PC-3 (cell line): Measurements from ENCODE around the gene ESYT2. TPM values are rescaled to one million over a fixed set of nuclear protein-coding genes. Genes with fewer than 3 reads are reported as not detected.
A peak's percentile ranks its signal among the peaks of the same experiment; 100 is the strongest.

ENCODE experiments used
- ATAC-seq: fragments of 200-7000 bp; cut with Tn5 transposase; 2 replicates; pipeline ENCODE4 v1.9.1; 2020; ENCODE audit warnings: mild to moderate bottlenecking, moderate library complexity
- BruUV-seq: library from RNA; stranded (reverse); fragments of 400-500 nt; replicated peaks from 2 replicates; lab custom pipeline; 2021; lab: Mats Ljungman, UMichigan
- CTCF ChIA-PET: fragments of 300-600 bp; sonication (Branson Sonifier 250); formaldehyde crosslinking; loops from one replicate; lab custom pipeline; 2022; ENCODE audit warnings: antibody characterized with exemption; lab: Charles Lee
- POLR2A ChIA-PET: fragments of 300-600 bp; sonication (Branson Sonifier 250); formaldehyde crosslinking; loops from one replicate; lab custom pipeline; 2022; ENCODE audit warnings: antibody characterized with exemption; ENCODE audit not compliant: unreplicated experiment; lab: Charles Lee
- DNase-seq: peaks from one replicate; pipeline ENCODE4 v3.0.0-alpha.2; 2015
- H2AFZ ChIP-seq: fragments of 300-600 bp; sonication (generic); 2 replicates; pipeline ENCODE4 v1.6.0; 2016; ENCODE audit warnings: antibody characterized with exemption, low read length
- H3F3A ChIP-seq: fragments of 300-600 bp; sonication (generic); one replicate; pipeline ENCODE4 v1.6.0; 2017; ENCODE audit warnings: antibody characterized with exemption, low read length, control low read depth, mild to moderate bottlenecking; ENCODE audit not compliant: unreplicated experiment
- H3K27ac ChIP-seq: fragments of 300-600 bp; sonication (generic); 2 replicates; pipeline ENCODE4 v1.5.1; 2016; ENCODE audit warnings: mild to moderate bottlenecking, low read length
- H3K27me3 ChIP-seq: fragments of 300-600 bp; sonication (generic); 2 replicates; pipeline ENCODE4 v1.6.1; 2016; ENCODE audit warnings: low read length, mixed read lengths
- H3K36me3 ChIP-seq: fragments of 300-600 bp; sonication (generic); 2 replicates; pipeline ENCODE4 v1.6.1; 2016; ENCODE audit warnings: low read depth, mixed run types, low read length, mixed read lengths
- H3K4me1 ChIP-seq: fragments of 300-600 bp; sonication (generic); 2 replicates; pipeline ENCODE4 v1.5.1; 2016; ENCODE audit warnings: low read length; ENCODE audit not compliant: insufficient read depth
- H3K4me2 ChIP-seq: fragments of 300-600 bp; sonication (generic); 2 replicates; pipeline ENCODE4 v1.6.0; 2016; ENCODE audit warnings: low read length
- H3K4me3 ChIP-seq: fragments of 300-600 bp; sonication (generic); 2 replicates; pipeline ENCODE4 v1.5.1; 2016; ENCODE audit warnings: mild to moderate bottlenecking, low read length, mixed read lengths
- H3K79me2 ChIP-seq: fragments of 300-600 bp; sonication (generic); 2 replicates; pipeline ENCODE4 v1.6.1; 2017; ENCODE audit warnings: low read length, mixed read lengths
- H3K9ac ChIP-seq: fragments of 300-600 bp; sonication (generic); 2 replicates; pipeline ENCODE4 v1.6.0; 2016; ENCODE audit warnings: mild to moderate bottlenecking, low read length
- H3K9me2 ChIP-seq: fragments of 300-600 bp; sonication (generic); replicated peaks from 2 replicates; pipeline ENCODE4 v1.6.1; 2016; ENCODE audit warnings: mixed run types, low read length, mixed read lengths
- H3K9me3 ChIP-seq: fragments of 300-600 bp; sonication (generic); 2 replicates; pipeline ENCODE4 v1.6.1; 2016; ENCODE audit warnings: low read length, mixed read lengths
- H4K20me1 ChIP-seq: fragments of 300-600 bp; sonication (generic); 2 replicates; pipeline ENCODE4 v1.6.1; 2016; ENCODE audit warnings: low read length, mixed read lengths
- EZH2 ChIP-seq: fragments of 300-600 bp; sonication (generic); IDR thresholded peaks from one replicate; pipeline ENCODE4 v1.6.1; 2017; ENCODE audit warnings: antibody characterized with exemption, mild to moderate bottlenecking, low read length; ENCODE audit not compliant: unreplicated experiment
- EZH2phosphoT487 ChIP-seq: fragments of 300-600 bp; sonication (generic); IDR thresholded peaks from 2 replicates; pipeline ENCODE4 v1.6.1; 2018; ENCODE audit warnings: mild to moderate bottlenecking, antibody characterized with exemption, low read length, borderline replicate concordance
- intact Hi-C: fragments of 100-400 bp; cut with micrococcal nuclease; formaldehyde crosslinking; loops from 2 replicates; pipeline ENCODE4 v1.9.0; 2023
- total RNA-seq: library from RNA; depleted of rRNA; stranded (reverse); fragments of >200 nt; gene quantifications from 2 replicates; pipeline ENCODE4 v1.2.3, GENCODE V29; 2014
- TF ChIP-seq, protein P1 (sequence below): fragments of 300-600 bp; sonication (generic); conservative IDR thresholded peaks from 2 replicates; pipeline ENCODE4 v1.5.1; 2017; ENCODE audit warnings: antibody characterized with exemption, low read depth, mild to moderate bottlenecking, low read length

Gene ESYT2
- total RNA-seq, 1 experiment from 2014 or later: 76.1 TPM

DNA sequence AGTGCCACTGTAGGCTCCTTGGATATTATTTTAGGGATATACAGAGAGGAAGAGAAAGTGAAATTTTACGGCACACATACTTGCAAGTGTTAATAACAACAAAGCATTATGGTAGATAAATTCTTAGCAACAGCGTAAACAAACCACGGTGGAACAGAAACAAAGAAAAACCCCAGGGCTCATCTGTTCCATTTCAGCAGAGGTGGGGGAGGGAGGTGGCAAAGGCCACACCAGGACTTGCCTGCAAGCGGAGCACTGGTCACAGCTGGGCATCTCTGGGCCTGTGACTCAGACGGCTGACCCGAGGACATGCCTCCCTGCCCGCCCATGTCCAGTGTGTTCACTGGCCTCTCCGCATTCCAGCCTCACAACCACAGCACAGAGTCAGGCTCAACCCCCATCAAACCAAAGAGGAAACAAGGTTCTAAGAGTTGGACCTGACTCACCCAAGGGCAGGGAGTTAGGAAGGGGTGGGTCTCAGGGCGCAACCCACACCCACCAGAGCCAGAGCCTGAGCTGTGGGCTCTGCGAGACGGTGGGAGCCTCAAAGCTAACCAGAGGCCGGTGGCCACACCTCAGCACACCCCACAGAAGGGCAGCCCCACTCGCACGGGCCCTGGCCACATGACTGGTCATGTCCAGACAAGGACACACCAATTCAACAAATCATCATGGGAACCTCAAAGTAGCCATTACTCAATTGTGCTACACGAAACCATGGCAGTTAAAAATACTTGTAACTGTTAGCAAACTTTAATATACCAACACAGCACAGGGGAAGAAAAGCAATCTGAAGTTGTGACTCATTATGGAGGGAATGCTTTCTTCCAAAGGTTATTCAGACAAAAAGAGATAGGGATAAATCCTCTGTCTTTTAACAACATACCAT, 10.7 kb downstream of the ESYT2 start:
- peak overlapping the region; percentile 67 for H3K4me3 ChIP-seq
- peak overlapping the region; percentile 80 for H3K9ac ChIP-seq
- peak overlapping the region; percentile 99 for H3K27ac ChIP-seq
- H3K4me2 ChIP-seq: peak overlapping the region; percentile 80
- H3K79me2 ChIP-seq: peaks cover 87% of the 10 kb centered on the region
- ATAC-seq (peak; percentile 83), DNase-seq (peak; percentile 92)
- POLR2A ChIA-PET: interaction anchor here (0.6 to 1.3 kb wide), 3 partner anchors 28 to 79 kb away, joined by 3 to 7 read pairs (median 3); no protein-coding TSS in a partner anchor
- no peaks in the 10 kb centered on the region for H3K9me2 ChIP-seq
- H3K27me3 ChIP-seq: no peaks in the 10 kb centered on the region
- H3K9me3 ChIP-seq: no peaks in the 10 kb centered on the region
- peaks cover 59% of the 10 kb centered on the region for H3K4me1 ChIP-seq
- no peaks in the 10 kb centered on the region for H4K20me1 ChIP-seq
- BruUV-seq: TSS peak; percentile 76
- no peaks in the 10 kb centered on the region for H3K36me3 ChIP-seq
- intact Hi-C loops: loop anchor here (1.0 to 10.0 kb wide), 6 partner anchors 11 to 156 kb away; partner anchors contain the start of genes ESYT2 and NCAPG2
- TF ChIP-seq, protein P1, sequence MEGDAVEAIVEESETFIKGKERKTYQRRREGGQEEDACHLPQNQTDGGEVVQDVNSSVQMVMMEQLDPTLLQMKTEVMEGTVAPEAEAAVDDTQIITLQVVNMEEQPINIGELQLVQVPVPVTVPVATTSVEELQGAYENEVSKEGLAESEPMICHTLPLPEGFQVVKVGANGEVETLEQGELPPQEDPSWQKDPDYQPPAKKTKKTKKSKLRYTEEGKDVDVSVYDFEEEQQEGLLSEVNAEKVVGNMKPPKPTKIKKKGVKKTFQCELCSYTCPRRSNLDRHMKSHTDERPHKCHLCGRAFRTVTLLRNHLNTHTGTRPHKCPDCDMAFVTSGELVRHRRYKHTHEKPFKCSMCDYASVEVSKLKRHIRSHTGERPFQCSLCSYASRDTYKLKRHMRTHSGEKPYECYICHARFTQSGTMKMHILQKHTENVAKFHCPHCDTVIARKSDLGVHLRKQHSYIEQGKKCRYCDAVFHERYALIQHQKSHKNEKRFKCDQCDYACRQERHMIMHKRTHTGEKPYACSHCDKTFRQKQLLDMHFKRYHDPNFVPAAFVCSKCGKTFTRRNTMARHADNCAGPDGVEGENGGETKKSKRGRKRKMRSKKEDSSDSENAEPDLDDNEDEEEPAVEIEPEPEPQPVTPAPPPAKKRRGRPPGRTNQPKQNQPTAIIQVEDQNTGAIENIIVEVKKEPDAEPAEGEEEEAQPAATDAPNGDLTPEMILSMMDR: no peak
- TF ChIP-seq EZH2phosphoT487: no peak
- no peak for TF ChIP-seq EZH2
- CTCF ChIA-PET: interaction anchor here (0.6 kb wide), 1 partner anchor 45 kb away, joined by 3 read pairs; no protein-coding TSS in a partner anchor
- peaks cover 25% of the 10 kb centered on the region for H3F3A ChIP-seq
- H2AFZ ChIP-seq: 0 out of 2 replicates have a peak overlapping the region, but pooled peaks have one; percentile 35

DNA sequence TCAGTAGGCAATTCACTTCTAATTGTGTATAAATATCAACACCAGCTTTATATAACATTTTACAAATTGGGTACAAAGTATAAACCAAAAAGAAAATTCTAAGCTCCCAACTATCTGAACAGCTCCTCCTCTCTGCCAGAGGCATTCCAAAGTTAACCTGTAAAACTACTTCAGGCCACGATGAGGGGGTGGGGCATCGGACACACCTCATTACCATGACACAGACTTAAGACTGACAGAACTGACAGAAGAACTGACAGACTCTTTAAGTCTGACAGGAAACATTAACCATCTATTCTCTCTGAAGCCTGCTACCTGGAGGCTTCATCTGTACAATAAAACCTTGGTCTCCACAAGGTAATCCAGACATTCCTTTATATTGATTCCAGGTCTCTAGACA, 12.3 kb downstream of the ESYT2 start:
- Histone ChIP-seq H3K9ac (peak overlapping the region; percentile 80), H3K36me3 (no peaks in the 10 kb centered on the region), H2AFZ (no peak overlapping the region), H3F3A (peaks cover 23% of the 10 kb centered on the region), H4K20me1 (no peaks in the 10 kb centered on the region), H3K9me3 (no peaks in the 10 kb centered on the region), H3K4me1 (peaks cover 56% of the 10 kb centered on the region), H3K4me2 (peak overlapping the region; percentile 80), H3K4me3 (peak overlapping the region; percentile 67; the same call in 1 of the 2 replicates), H3K9me2 (no peaks in the 10 kb centered on the region), H3K27me3 (no peaks in the 10 kb centered on the region), H3K79me2 (peaks cover 87% of the 10 kb centered on the region), H3K27ac (peak overlapping the region; percentile 99)
- intact Hi-C loops: loop anchor here (5.0 to 10.0 kb wide), 2 partner anchors 115 to 158 kb away; partner anchors contain the start of gene NCAPG2
- POLR2A ChIA-PET: interaction anchor here (0.6 kb wide), 2 partner anchors 47 to 57 kb away, joined by 3 to 7 read pairs; no protein-coding TSS in a partner anchor
- ATAC-seq: no peak
- CTCF ChIA-PET: no interaction called here
- no peak for TF ChIP-seq EZH2phosphoT487
- TF ChIP-seq, protein P1: peak; percentile 26; the same call in 1 of the 2 replicates
- no peak for TF ChIP-seq EZH2
- DNase-seq: peak; percentile 86
- no TSS peak for BruUV-seq
